A549 (cell line): ENCODE data around the gene BTBD7. TPM values are rescaled to one million over a fixed set of nuclear protein-coding genes. Genes with fewer than 3 reads are reported as not detected.

Experiments
- ATAC-seq, 2 experiments: fragments of 200-7000 bp in 1 of 2; fragments of >200 bp in 1 of 2; cut with Nextera tagmentation in 1 of 2; cut with Tn5 transposase in 1 of 2; 3 replicates each; pipeline versions ENCODE4 v1.8.0 to v1.9.1; 2018 to 2020; ENCODE audit warnings: mild to moderate bottlenecking in 1 of 2, moderate library complexity in 1 of 2
- CTCF ChIA-PET: fragments of 300-600 bp; sonication (Branson Sonifier 250); formaldehyde crosslinking; extraction: SDS; loops from one replicate; lab custom pipeline; 2021; ENCODE audit warnings: antibody characterized with exemption, inconsistent platforms; lab: Yijun Ruan, JAX
- POLR2A ChIA-PET: fragments of 350-600 bp; formaldehyde crosslinking; extraction: SDS; loops from one replicate; lab custom pipeline; 2021; ENCODE audit warnings: antibody characterized with exemption, inconsistent platforms; lab: Yijun Ruan, JAX
- DNase-seq, 2 experiments: peaks; one replicate each; pipeline versions ENCODE4 v3.0.0 to v3.0.0-alpha.2; 2011 to 2016; ENCODE audit warnings: low read depth in 1 of 2, low spot score in 1 of 2
- FAIRE-seq: peaks from 2 replicates; lab custom pipeline; 2011; peaks lifted over from hg19 to GRCh38; lab: Jason Lieb, UNC
- H3K27ac ChIP-seq, 2 experiments: fragments of >200 bp; sonication (Bioruptor Twin); formaldehyde crosslinking; 3 replicates each; pipeline ENCODE4 v1.5.1; 2016 to 2017
- H3K4me1 ChIP-seq: fragments of >200 bp; sonication (Bioruptor Twin); formaldehyde crosslinking; 3 replicates; pipeline ENCODE4 v1.6.1; 2016
- H3K4me2 ChIP-seq: fragments of >200 bp; sonication (Bioruptor Twin); formaldehyde crosslinking; 3 replicates; pipeline ENCODE4 v1.6.1; 2016
- H3K4me3 ChIP-seq: fragments of >200 bp; sonication (Bioruptor Twin); formaldehyde crosslinking; 3 replicates; pipeline ENCODE4 v1.5.1; 2016
- H3K9me3 ChIP-seq: fragments of >200 bp; sonication (Bioruptor Twin); formaldehyde crosslinking; 3 replicates; pipeline ENCODE4 v1.6.1; 2016
- ATOH8 ChIP-seq: fragments of 250-450 bp; sonication (Bioruptor Pico); IDR thresholded peaks from 2 replicates; pipeline ENCODE4 v1.5.0; 2020; ENCODE audit warnings: low read depth, mild to moderate bottlenecking, moderate library complexity
- BHLHE40 ChIP-seq: IDR thresholded peaks from 2 replicates; pipeline ENCODE4 v1.6.1; 2012; ENCODE audit warnings: low read depth, low read length, inconsistent platforms
- CBX2 ChIP-seq: fragments of 200-600 bp; sonication (generic); IDR thresholded peaks from 2 replicates; pipeline ENCODE4 v1.6.1; 2016; ENCODE audit warnings: low read depth, mild to moderate bottlenecking, borderline replicate concordance
- CEBPB ChIP-seq, 2 experiments: fragments of >200 bp in 1 of 2; sonication (Bioruptor Twin) in 1 of 2; formaldehyde crosslinking in 1 of 2; IDR thresholded peaks; 2 replicates each; pipeline ENCODE4 v1.6.1; 2012 to 2016
- CHD2 ChIP-seq: fragments of 150-350 bp; IDR thresholded peaks from 2 replicates; pipeline ENCODE4 v1.6.1; 2014; ENCODE audit warnings: low read length; ENCODE audit not compliant: partially characterized antibody
- ELK1 ChIP-seq: fragments of 150-350 bp; IDR thresholded peaks from 2 replicates; pipeline ENCODE4 v1.6.1; 2014; ENCODE audit warnings: low read depth, mild to moderate bottlenecking, low read length
- FOSL2 ChIP-seq, 2 experiments: fragments of 450-650 bp in 1 of 2; fragments of >200 bp in 1 of 2; sonication (Bioruptor Twin) in 1 of 2; formaldehyde crosslinking; IDR thresholded peaks; 2 replicates each; pipeline versions ENCODE4 v1.5.0 to v1.6.1; 2016 to 2020; ENCODE audit warnings: mild to moderate bottlenecking in 1 of 2, moderate library complexity in 1 of 2
- GATA3 ChIP-seq: IDR thresholded peaks from 2 replicates; pipeline ENCODE4 v1.6.1; 2012; ENCODE audit warnings: borderline replicate concordance
- HOXA7 ChIP-seq: fragments of 250-450 bp; sonication (Bioruptor Pico); IDR thresholded peaks from 2 replicates; pipeline ENCODE4 v1.5.0; 2020; ENCODE audit warnings: mild to moderate bottlenecking, moderate library complexity
- HOXB13 ChIP-seq: fragments of 250-450 bp; sonication (Bioruptor Pico); IDR thresholded peaks from 2 replicates; pipeline ENCODE4 v1.5.0; 2020; ENCODE audit warnings: low read depth, mild to moderate bottlenecking, moderate library complexity
- JUN ChIP-seq, 2 experiments: fragments of >200 bp; sonication (Bioruptor Twin); formaldehyde crosslinking; IDR thresholded peaks; 2 replicates in 1 of 2; 3 replicates in 1 of 2; pipeline ENCODE4 v1.6.1; 2016 to 2017
- MAX ChIP-seq: IDR thresholded peaks from 2 replicates; pipeline ENCODE4 v1.6.1; 2012
- MYC ChIP-seq: IDR thresholded peaks from 2 replicates; pipeline ENCODE4 v1.6.1; 2012; ENCODE audit warnings: mild to moderate bottlenecking, inconsistent platforms, low read length, improper control_type of control experiment, borderline replicate concordance
- NPAS2 ChIP-seq: fragments of 250-450 bp; sonication (Bioruptor Pico); IDR thresholded peaks from 2 replicates; pipeline ENCODE4 v1.8.0; 2022; ENCODE audit warnings: mild to moderate bottlenecking, moderate library complexity, borderline replicate concordance
- PHF8 ChIP-seq: fragments of 200-600 bp; sonication (generic); IDR thresholded peaks from 2 replicates; pipeline ENCODE4 v1.6.1; 2016; ENCODE audit warnings: low read depth, mild to moderate bottlenecking, antibody characterized with exemption, moderate library complexity, borderline replicate concordance
- POLR2AphosphoS2 ChIP-seq: conservative IDR thresholded peaks from 2 replicates; pipeline ENCODE4 v1.6.1; 2012; ENCODE audit warnings: low read length, improper control_type of control experiment, inconsistent platforms
- REST ChIP-seq: fragments of 200-600 bp; sonication (generic); IDR thresholded peaks from 2 replicates; pipeline ENCODE4 v1.6.1; 2016; ENCODE audit warnings: antibody characterized with exemption, mild to moderate bottlenecking, moderate library complexity
- RNF2 ChIP-seq: fragments of 200-600 bp; sonication (generic); IDR thresholded peaks from 2 replicates; pipeline ENCODE4 v1.6.1; 2016; ENCODE audit warnings: low read depth, mild to moderate bottlenecking, antibody characterized with exemption, moderate library complexity, borderline replicate concordance
- ZFP36 ChIP-seq: fragments of 450-650 bp; IDR thresholded peaks from 2 replicates; pipeline ENCODE4 v1.6.1; 2014; ENCODE audit warnings: borderline replicate concordance; ENCODE audit not compliant: partially characterized antibody
- WGBS: methylation state at CpG from one replicate; pipeline ENCODE4 v1.1.6; 2017; ENCODE audit errors: missing lambda C conversion rate; 5-methylcytosine and 5-hydroxymethylcytosine counted together
- polyA plus RNA-seq, 4 experiments: library from polyadenylated mRNA; depleted of rRNA in 3 of 4; stranded (reverse); fragments of >200 nt; fragmentation: RNase III in 1 of 4; extraction: RNeasy Plus Mini Kit Qiagen cat#74134 plus additional on column Dnase treatment in 1 of 4; gene quantifications; 2 replicates in 3 of 4; 3 replicates in 1 of 4; pipeline ENCODE4 v1.2.3, GENCODE V29; 2011 to 2017

BTBD7 gene
- polyA plus RNA-seq, 2 of the 4 experiments (the other 2 are of a cell fraction) = 11.1 to 17.4 TPM

- no peak overlapping the region for H3K4me3 ChIP-seq
- TF ChIP-seq CBX2 (no peak), REST (no peak), PHF8 (no peak), POLR2AphosphoS2 (no peak)
- TF ChIP-seq, all 56 proteins: peak for 0
- CTCF ChIA-PET = no interaction called here
- peaks cover 12% of the 10 kb centered on the region for H3K4me1 ChIP-seq
- FAIRE-seq (no peak), ATAC-seq (no peak), DNase-seq (no peak)
- no peaks in the 10 kb centered on the region for H3K9me3 ChIP-seq
- H3K4me2 ChIP-seq = no peak overlapping the region
- H3K27ac ChIP-seq = no peak overlapping the region
- POLR2A ChIA-PET = no interaction called here
These were observed 86.3 kb downstream of the BTBD7 start for GRCh38 chr14:93246534-93246933.

- CTCF ChIA-PET = no interaction called here
- Histone ChIP-seq H3K4me3 (no peak overlapping the region), H3K27ac (no peak overlapping the region), H3K4me2 (no peak overlapping the region), H3K9me3 (no peaks in the 10 kb centered on the region), H3K4me1 (peaks cover 19% of the 10 kb centered on the region)
- POLR2A ChIA-PET = no interaction called here
- WGBS = 71% methylated on average over 10 of the region's 10 CpGs
- no peak for FAIRE-seq
- no peak for ATAC-seq
- no peak for DNase-seq
- TF ChIP-seq CEBPB (IDR thresholded peaks at IDR 0.05) (no peak), JUN (IDR thresholded peaks at IDR 0.05) (no peak), RNF2 (no peak), PHF8 (no peak), CHD2 (no peak)
These were observed 86.9 kb downstream of the BTBD7 start for GRCh38 chr14:93245764-93246420.

GRCh38 chr14:93240678-93241000 is 92.2 kb downstream of the BTBD7 start:
- Histone ChIP-seq H3K9me3 (no peaks in the 10 kb centered on the region), H3K4me1 (peaks cover 25% of the 10 kb centered on the region), H3K4me2 (peak overlapping the region; percentile 85), H3K4me3 (peak overlapping the region; percentile 27), H3K27ac (peak overlapping the region; percentile 65 to 83)
- WGBS = 23% methylated on average over 3 of the region's 3 CpGs
- ATAC-seq (peak; percentile 19 to 64; a peak in 4 of 6 replicates), DNase-seq (no peak), FAIRE-seq (no peak)
- TF ChIP-seq ELK1 (no peak), CEBPB (IDR thresholded peaks at IDR 0.05) (0 out of 4 replicates have a peak, but pooled peaks of 1 of the 2 experiments have one; percentile 2)
- ChIA-PET POLR2A (interaction anchor here (1.9 kb wide), 2 partner anchors 9 to 34 kb away, joined by 7 to 10 read pairs; partner anchors contain the start of genes GON7 and UBR7), CTCF (interaction anchor here (1.3 to 2.2 kb wide), 3 partner anchors 9 to 33 kb away, joined by 3 to 6 read pairs (median 5); partner anchors contain the start of gene UBR7)

GRCh38 chr14:93239869-93240677 is 92.8 kb downstream of the BTBD7 start:
- ATAC-seq = peak; percentile 92 to 93
- POLR2A ChIA-PET = interaction anchor here (1.9 kb wide), 2 partner anchors 9 to 33 kb away, joined by 7 to 10 read pairs; partner anchors contain the start of genes GON7 and UBR7
- DNase-seq = peak; percentile 70 to 80
- Histone ChIP-seq H3K4me1 (peaks cover 27% of the 10 kb centered on the region), H3K27ac (peak overlapping the region; percentile 65 to 83), H3K4me3 (peak overlapping the region; percentile 27), H3K4me2 (peak overlapping the region; percentile 85), H3K9me3 (no peaks in the 10 kb centered on the region)
- CTCF ChIA-PET = interaction anchor here (1.3 to 2.2 kb wide), 3 partner anchors 10 to 32 kb away, joined by 3 to 6 read pairs (median 5); partner anchors contain the start of gene UBR7
- WGBS = 14% methylated on average over 25 of the region's 25 CpGs
- FAIRE-seq = peak; percentile 28
- TF ChIP-seq CEBPB (IDR thresholded peaks at IDR 0.05) (0 out of 4 replicates have a peak, but pooled peaks of 1 of the 2 experiments have one; percentile 34), MAX (peak; percentile 91), BHLHE40 (no peak), MYC (no peak), HOXA7 (CRISPR knock-in tag) (no peak), ZFP36 (no peak), FOSL2 (IDR thresholded peaks at IDR 0.05) (peak; percentile 90), FOSL2 (CRISPR knock-in tag; IDR thresholded peaks at IDR 0.05) (peak; percentile 95), GATA3 (peak; percentile 67; the same call in 1 of the 2 replicates), HOXB13 (CRISPR knock-in tag) (0 out of 2 replicates have a peak, but pooled peaks have one; percentile 39), JUN (IDR thresholded peaks at IDR 0.05) (peak in 1 of 2 experiments; percentile 43; a peak in 2 of 5 replicates), ATOH8 (CRISPR knock-in tag) (peak; percentile 37; the same call in 1 of the 2 replicates), NPAS2 (CRISPR knock-in tag) (no peak)
